Neutrophil (primary cell): Measurements from ENCODE around the gene GADL1.
A peak's percentile ranks its signal among the peaks of the same experiment; 100 is the strongest.

Experiments
- H3K27ac ChIP-seq: fragments of 200-600 bp; sonication (generic); 2 replicates; pipeline ENCODE4 v1.5.1; 2016; ENCODE audit warnings: mild to moderate bottlenecking, moderate library complexity
- H3K27me3 ChIP-seq: fragments of 200-600 bp; sonication (generic); 2 replicates; pipeline ENCODE4 v1.6.0; 2016; ENCODE audit warnings: mild to moderate bottlenecking
- H3K36me3 ChIP-seq: fragments of 200-600 bp; sonication (generic); 2 replicates; pipeline ENCODE4 v1.5.1; 2017
- H3K4me1 ChIP-seq, 2 experiments: fragments of 200-600 bp in 1 of 2; sonication (generic) in 1 of 2; 1 replicate in 1 of 2; 2 replicates in 1 of 2; pipeline versions ENCODE4 v1.5.1 to v1.6.1; 2013 to 2016; ENCODE audit warnings: low read depth in 1 of 2, low read length in 1 of 2, mild to moderate bottlenecking in 1 of 2, moderate library complexity in 1 of 2; ENCODE audit not compliant: control insufficient read depth in 1 of 2, insufficient read depth in 1 of 2
- H3K4me3 ChIP-seq, 2 experiments: fragments of 200-600 bp in 1 of 2; sonication (generic) in 1 of 2; 1 replicate in 1 of 2; 2 replicates in 1 of 2; pipeline ENCODE4 v1.5.1; 2013 to 2016; ENCODE audit warnings: low read depth in 1 of 2, low read length in 1 of 2, mild to moderate bottlenecking in 1 of 2, moderate library complexity in 1 of 2
- H3K9me3 ChIP-seq: fragments of 200-600 bp; sonication (generic); 2 replicates; pipeline ENCODE4 v1.5.1; 2016
- TF ChIP-seq, protein P1 (sequence below): fragments of 200-600 bp; sonication (generic); IDR thresholded peaks from 2 replicates; pipeline ENCODE4 v1.5.1; 2016; ENCODE audit warnings: antibody characterized with exemption

GADL1 gene

DNA sequence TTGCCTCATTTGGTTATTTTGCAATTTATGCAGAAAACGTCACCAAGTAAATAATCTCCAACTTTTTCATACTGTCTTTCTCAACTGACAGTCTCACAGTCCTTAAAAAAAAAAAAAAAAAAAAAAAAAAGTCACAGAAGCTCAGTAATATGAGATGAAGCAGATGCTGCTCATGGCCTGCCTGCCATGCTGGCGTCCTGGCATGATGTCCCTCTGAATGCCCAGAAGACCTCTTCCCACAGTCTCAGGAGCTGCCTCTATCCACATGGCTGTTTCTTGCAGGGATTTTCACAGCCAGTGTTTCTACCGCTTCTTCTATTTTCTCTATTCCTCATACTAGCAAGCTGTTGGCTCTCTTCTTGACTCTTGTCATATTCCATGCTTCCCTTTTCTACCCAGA lies 200.3 kb downstream of the GADL1 start:
- peaks cover 99% of the 10 kb centered on the region for H3K36me3 ChIP-seq
- no peaks in the 10 kb centered on the region for H3K9me3 ChIP-seq
- H3K27me3 ChIP-seq = no peaks in the 10 kb centered on the region
- TF ChIP-seq, protein P1, sequence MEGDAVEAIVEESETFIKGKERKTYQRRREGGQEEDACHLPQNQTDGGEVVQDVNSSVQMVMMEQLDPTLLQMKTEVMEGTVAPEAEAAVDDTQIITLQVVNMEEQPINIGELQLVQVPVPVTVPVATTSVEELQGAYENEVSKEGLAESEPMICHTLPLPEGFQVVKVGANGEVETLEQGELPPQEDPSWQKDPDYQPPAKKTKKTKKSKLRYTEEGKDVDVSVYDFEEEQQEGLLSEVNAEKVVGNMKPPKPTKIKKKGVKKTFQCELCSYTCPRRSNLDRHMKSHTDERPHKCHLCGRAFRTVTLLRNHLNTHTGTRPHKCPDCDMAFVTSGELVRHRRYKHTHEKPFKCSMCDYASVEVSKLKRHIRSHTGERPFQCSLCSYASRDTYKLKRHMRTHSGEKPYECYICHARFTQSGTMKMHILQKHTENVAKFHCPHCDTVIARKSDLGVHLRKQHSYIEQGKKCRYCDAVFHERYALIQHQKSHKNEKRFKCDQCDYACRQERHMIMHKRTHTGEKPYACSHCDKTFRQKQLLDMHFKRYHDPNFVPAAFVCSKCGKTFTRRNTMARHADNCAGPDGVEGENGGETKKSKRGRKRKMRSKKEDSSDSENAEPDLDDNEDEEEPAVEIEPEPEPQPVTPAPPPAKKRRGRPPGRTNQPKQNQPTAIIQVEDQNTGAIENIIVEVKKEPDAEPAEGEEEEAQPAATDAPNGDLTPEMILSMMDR = no peak
- H3K27ac ChIP-seq = no peak overlapping the region
- H3K4me1 ChIP-seq = no peaks in the 10 kb centered on the region
- no peak overlapping the region for H3K4me3 ChIP-seq

DNA sequence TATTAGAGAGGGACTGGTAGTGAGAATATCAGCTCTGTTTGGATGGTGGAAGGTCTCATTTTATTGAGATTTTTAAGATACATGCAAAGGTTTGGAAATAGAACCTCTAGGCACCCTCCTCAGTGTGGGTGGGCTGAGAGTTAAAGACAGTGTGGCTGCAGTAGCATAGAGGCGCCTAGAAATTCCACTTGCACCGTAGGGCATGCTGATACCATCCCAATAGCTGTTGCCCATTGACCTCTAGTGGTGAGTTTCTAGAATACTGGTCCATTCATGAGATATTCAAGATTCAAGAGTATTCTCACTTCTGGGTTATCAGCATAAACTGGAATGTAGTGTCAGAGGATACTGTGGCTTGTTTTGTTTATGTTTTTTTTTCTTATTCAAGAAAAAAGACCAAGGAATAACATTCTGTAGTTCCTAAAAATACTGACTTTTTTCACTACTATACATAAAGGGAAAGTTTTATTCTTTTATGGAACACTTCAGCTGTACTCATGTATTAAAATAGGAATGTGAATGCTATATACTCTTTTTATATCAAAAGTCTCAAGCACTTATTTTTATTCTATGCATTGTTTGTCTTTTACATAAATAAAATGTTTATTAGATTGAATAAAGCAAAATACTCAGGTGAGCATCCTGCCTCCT lies 200.9 kb downstream of the GADL1 start:
- Histone ChIP-seq H3K4me3 (no peak overlapping the region), H3K27ac (peak overlapping the region; percentile 48)

DNA sequence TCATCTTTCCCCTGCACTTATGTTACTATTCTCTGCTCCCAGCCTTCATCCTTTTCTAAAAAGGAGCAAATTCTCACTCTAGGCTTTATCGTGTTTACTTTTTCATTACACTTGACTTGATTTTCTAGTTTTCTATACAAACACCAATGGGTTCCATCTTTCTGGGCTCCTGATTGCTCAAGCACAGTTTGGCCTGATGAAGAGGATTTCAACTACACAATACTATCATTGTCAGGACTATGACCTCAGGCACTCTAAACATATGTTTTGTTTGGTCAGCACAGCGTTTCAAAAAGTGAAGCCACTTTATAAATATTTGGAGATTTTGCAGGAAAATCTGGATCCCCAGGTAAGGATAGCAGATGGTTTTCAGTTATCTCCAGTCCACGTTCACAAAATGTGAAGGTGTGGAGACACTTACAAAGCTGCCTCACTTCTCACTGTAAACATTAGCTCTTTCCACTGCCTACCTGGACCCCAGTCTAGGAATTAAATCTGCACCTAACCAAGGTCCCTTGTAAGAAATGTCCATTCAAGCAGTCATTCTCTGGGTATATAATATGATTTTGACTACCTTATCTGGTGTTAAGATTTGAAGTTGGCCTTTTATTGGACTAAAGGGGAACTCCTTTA lies 201.8 kb downstream of the GADL1 start:
- H3K27ac ChIP-seq = peak overlapping the region; percentile 48
- H3K9me3 ChIP-seq = no peaks in the 10 kb centered on the region
- H3K4me3 ChIP-seq = no peak overlapping the region
- H3K4me1 ChIP-seq = no peaks in the 10 kb centered on the region
- H3K27me3 ChIP-seq = no peaks in the 10 kb centered on the region
- TF ChIP-seq, protein P1 = no peak
- H3K36me3 ChIP-seq = peaks cover 100% of the 10 kb centered on the region

More for the DNA sequence above, 200.9 kb downstream of the GADL1 start:
- TF ChIP-seq, protein P1 = peak; percentile 53
- Histone ChIP-seq H3K4me1 (no peaks in the 10 kb centered on the region), H3K36me3 (peaks cover 100% of the 10 kb centered on the region), H3K9me3 (no peaks in the 10 kb centered on the region), H3K27me3 (no peaks in the 10 kb centered on the region)

DNA sequence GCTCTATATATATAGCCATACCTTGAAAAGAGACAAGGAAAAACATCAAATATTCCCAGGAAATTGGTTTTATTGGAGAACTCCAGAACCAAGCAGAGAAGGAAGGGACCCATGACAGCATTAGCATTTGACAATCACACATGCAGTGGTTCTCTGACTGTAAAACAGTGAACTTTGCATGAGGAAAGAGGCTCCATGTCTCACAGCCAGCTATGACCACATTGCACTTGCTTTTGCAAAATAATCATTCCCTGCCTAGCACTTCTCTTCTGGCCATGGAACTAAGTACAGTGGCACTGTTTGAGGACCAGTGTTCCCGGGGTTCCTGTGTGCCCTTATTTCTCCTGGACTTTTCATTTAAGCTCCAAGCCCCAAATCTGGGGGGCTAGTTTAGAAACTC lies 202.5 kb downstream of the GADL1 start:
- Histone ChIP-seq H3K4me3 (no peak overlapping the region), H3K4me1 (no peaks in the 10 kb centered on the region), H3K36me3 (peaks cover 99% of the 10 kb centered on the region), H3K9me3 (no peaks in the 10 kb centered on the region), H3K27ac (peak overlapping the region; percentile 48), H3K27me3 (no peaks in the 10 kb centered on the region)
- TF ChIP-seq, protein P1 = no peak

DNA sequence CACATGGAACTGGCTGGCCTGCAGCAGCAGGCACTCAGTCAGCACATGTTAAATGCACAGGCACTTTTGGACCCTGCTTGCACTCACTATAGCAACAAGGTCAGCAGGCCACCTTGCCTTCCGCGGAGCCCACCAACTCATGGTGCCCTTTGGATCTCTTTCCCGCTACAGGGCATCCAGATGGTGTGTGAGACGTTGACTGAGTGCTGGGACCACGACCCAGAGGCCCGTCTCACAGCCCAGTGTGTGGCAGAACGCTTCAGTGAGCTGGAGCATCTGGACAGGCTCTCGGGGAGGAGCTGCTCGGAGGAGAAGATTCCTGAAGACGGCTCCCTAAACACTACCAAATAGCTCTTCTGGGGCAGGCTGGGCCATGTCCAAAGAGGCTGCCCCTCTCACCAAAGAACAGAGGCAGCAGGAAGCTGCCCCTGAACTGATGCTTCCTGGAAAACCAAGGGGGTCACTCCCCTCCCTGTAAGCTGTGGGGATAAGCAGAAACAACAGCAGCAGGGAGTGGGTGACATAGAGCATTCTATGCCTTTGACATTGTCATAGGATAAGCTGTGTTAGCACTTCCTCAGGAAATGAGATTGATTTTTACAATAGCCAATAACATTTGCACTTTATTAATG lies 203.1 kb downstream of the GADL1 start:
- no peaks in the 10 kb centered on the region for H3K9me3 ChIP-seq
- H3K27ac ChIP-seq = peak overlapping the region; percentile 48
- H3K4me3 ChIP-seq = no peak overlapping the region
- no peaks in the 10 kb centered on the region for H3K27me3 ChIP-seq
- TF ChIP-seq, protein P1 = no peak
- peaks cover 99% of the 10 kb centered on the region for H3K36me3 ChIP-seq
- no peaks in the 10 kb centered on the region for H3K4me1 ChIP-seq
